Smooth muscle cell of the brain vasculature (primary cell): ENCODE results near the gene PDE9A.

ENCODE experiments used
- DNase-seq: peaks from one replicate; pipeline ENCODE4 v3.0.0-alpha.2; 2012; ENCODE audit warnings: low read depth, low spot score

Gene PDE9A

DNA sequence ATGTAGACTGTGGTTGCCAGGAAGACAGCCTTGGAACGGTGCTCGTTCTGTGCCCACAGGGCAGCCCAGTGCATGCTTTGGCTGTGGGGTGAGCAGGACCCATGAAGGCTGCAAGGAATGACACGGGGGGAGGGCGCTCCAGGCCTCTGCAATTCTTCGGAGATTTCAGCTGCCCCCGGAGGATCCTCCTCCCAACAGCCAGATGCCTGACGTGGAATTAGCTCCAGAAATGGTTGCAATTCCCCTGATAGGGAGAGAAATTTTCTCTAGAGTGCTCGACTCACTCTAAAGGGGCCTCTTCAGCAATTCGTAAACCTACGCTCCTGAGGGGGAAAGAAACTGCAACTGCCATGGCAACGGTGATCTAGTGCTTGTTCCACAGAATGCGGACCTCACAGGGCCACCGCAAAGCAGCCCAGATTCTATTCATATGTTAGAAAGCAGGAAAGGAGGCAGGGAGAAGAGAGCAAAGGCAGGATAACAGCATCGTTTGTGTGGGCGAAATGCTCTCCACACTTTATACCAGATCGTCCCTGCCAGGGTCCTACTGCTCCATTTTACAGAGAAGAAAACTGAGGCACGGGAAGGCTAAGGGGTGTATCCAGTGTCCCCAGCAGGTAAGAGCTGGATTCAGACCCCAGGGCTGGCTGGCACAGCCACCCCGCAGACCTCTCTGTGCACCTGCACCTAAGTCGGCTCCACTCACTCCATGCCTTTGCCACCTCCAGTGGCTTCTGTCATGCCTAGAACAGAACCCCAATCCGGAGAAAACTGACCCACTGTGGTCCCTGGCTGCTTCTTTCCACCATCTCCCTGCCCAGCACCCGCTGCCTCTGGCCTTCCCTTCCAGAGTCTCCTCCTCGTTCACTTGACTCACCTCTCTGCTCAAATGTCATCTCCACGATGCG is 11.9 kb upstream of the PDE9A start:
- DNase-seq = no peak

DNA sequence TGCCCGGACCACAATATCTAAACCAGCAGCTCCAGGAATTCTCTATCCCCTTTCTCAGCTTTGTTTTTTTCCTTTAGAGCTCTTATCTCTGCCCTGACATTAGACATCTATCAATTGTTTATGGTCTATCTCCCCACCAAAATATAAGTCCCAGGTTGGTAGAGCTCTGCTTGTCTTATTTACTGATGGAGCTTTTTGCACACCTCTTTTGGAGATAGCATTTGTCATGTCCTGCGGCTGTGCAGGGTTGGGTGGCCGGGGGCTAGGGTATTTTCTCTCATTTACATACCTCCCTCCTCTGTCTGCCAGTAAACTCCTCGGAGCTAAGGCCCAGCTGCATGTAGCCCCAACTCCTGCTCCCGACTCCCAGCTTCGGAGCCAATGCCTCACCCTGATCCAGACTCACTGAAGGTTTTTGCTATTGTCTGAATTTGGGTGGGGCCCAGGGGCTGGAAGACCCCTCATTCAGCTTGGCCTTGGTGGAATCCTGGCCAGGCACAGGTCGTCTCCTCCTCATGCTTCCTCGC is 11.1 kb upstream of the PDE9A start:
- no peak for DNase-seq

DNA sequence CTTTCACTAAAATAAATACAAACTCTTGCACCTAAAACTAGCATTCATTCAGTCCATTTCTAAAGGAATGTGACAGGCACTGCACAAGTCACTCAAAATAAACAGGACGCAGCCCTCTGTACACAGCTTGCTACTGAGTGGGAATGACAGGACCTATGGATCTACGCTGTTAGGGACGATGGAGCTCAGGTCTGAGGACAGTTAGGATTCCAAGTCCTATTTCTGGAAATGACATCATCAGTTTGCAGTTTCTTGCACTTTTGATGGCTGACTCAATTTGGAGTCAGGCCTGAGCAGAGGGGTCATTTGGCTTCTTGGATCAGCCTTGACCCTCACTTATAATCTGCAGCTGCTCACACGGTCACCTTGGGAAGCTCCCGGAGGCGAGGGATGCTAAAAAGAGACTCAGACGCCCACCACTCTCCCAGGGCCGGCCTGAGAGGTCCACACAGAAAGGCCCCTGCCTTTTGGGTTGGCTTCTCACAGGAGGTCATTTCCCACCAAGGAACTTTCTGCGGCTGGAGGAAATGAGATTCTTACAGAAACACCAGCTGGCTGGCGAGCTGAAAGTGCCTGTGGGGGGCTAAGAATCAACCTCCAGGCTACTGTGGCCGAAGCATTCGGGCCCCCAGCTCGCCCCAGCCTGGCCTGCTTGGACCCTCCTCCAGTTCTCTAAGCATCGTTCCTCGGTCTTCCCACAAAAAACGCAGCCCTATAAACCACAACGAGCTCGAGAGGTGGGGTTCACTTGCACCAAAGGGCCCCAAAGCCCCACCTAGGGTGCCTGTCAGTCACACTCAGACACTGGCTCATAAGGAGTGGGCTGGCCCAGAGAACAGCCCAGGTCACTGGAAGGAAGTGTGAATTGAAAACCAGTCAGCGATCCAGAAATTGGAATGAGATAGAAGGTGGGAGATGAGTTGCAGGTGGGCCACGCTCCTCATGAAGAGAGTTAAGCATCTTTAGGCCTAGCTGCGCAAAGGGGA is 8.9 kb upstream of the PDE9A start:
- no peak for DNase-seq

DNA sequence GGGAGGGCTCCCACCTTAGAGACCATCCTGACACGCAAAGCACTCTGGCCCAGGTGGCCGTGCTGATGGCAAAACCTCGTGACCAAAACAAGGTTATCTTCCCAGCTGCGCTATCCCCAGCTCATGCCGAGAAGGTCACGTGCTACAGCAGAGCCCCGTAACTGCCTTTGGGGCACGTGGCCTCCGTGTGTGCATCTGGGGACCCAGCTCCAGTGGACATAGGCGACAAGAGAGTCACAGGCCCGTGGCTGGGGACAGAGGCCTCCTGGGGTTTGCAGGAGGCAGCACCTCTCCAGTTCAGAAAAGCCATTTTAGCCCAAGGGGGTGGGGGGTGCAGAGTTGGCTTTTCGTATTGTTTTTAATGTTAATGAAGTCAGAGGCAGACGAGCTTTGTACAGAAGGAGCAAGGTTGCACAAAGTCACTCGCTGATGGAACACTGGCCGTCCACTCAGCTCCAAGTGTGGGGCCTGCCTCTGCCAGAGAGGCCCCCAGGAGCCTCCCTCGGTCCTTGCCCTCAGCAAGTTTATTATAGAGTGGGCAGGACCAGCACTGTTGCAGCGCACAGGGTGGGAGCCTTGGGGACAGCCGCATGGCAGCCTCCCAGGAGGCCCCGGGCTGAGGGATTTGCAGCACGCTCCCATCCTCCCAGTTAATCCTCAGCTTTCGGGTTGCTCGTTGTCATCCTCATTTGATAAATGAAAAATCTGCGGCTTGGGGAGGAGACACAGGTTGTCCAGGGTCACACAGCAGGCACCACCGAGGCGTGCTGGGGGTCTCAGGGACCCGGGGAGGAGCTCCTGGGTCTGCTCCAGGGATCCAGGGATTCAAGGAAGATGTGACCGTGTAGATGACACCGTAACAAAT is 8.0 kb upstream of the PDE9A start:
- no peak for DNase-seq

DNA sequence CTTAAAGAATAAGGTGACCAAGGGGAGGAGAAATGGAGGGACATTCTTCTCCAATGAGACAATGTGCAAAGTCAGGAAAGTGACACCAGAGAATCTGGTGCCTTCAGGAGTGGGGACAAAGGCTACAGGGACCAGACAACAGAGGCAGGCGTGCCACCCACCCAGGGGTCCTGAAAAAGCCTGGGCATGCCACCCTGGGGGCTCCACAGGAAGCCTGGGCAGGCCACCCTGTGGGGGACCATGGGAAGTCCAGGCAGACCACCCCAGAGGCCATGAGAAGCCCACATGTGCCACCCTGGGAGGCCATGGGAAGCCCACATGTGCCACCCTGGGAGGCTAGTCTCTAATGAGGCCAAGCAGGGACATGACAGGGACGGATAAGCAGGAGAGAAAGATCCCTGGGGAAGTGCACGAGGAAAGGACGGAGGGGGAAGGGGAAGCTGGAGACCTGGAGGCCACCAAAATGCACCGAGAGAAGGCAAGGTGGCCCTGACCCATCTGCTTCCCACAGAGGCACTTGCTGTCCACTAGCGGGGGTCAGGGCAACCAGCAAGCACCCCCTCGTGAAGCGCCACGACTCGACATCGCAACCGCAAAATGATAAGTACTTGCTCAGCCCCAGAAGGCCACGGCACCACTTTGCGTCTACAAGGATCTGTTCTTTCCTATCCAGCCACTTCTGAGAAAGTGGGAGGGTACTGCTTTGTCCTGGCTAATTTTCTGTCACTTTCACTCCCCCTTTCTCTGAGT is 7.2 kb upstream of the PDE9A start:
- no peak for DNase-seq

DNA sequence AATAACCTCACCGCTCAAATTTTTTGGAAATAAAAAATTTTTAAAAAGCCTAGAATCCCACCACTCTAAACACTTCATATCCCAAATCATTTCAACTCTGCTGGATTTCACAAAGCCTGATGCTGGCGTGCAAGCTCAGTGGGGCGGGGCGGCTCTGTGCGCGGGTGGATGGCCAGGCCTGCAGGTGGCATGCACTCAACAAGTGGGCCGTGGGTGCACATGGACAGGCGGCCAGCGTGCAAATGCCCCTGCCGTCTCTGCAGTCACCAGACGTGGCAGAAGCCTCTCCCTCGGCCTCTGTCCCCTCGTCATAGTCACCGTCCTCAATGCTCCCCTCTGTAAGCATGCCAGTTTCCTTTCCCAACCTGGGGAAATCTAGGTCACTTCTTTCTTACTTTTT is 6.6 kb upstream of the PDE9A start:
- no peak for DNase-seq

DNA sequence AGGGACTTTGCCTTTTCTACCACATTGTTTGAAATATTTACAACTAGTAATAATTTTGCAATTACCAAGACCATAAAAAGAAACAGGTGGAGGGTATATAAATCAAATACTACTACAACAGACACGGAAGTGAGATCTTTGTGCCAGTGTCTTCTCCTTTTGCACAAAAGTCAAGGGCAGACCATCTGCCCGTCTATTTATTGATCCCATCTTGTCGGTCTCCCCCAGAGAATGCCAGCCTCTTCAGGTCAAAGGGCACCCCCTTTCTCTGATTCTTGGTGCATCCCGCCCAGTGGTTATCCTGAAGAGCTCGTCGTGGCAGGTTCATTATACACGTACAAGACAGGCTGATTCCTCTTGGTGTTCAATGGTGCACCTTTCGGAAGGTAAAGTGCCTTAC is 4.8 kb upstream of the PDE9A start:
- no peak for DNase-seq

DNA sequence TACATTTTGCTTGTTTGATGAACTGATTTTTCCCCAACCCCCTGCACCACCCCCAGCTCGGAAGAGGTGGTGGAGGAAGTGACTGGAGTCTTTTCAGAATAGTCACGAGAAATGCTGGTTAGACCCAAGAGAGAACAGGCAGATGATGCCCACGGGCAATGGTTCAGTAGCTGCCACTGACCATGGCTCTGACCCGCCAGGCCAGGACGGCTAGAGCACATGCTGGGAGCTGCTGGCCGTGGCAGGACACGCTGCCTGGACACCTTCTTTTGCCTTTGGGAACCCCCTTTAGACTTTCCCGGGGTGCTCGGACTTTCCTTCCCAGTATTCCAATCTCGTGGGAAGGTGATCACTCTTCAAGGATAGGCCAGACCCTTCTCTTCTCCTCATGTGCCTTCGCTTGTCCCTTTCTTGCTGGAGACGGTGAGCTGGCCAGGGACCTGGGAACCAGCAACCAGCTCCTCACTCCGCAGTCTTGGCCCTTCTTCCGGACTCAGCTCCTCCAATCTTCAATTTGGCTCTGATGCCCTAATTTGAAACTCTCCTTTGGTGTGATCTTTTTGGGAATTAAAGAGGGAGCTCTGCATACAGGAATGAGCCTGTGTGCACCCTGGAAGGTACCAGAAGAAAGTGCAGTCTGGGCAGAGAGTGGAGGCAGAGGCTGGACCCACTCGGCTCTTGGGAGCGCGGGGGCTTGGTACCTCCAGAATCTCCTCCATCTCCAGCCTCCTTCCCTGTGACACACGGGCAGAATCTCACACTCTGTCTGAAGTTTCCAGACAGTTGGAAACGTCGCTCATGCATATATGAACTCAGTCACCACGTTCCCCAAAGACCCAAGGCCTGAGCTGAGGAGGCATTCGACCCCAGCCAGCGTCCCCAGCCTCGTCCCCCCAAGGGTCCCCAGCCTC is 4.0 kb upstream of the PDE9A start:
- DNase-seq = no peak

DNA sequence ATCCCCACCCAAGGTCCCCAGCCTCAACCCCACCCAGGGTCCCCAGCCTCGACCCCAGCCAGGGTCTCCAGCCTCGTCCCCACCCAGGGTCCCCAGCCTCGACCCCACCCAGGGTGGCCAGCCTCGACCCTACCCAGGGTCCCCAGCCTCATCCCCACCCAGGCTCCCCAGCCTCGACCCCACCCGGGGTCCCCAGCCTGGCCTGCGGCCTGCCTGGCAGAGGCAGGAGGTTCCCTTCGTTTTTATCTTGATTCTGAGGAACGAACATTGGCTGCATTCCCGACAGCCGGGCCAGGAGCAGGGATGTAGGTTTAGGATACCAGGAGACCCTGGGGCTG is 3.4 kb upstream of the PDE9A start:
- no peak for DNase-seq

DNA sequence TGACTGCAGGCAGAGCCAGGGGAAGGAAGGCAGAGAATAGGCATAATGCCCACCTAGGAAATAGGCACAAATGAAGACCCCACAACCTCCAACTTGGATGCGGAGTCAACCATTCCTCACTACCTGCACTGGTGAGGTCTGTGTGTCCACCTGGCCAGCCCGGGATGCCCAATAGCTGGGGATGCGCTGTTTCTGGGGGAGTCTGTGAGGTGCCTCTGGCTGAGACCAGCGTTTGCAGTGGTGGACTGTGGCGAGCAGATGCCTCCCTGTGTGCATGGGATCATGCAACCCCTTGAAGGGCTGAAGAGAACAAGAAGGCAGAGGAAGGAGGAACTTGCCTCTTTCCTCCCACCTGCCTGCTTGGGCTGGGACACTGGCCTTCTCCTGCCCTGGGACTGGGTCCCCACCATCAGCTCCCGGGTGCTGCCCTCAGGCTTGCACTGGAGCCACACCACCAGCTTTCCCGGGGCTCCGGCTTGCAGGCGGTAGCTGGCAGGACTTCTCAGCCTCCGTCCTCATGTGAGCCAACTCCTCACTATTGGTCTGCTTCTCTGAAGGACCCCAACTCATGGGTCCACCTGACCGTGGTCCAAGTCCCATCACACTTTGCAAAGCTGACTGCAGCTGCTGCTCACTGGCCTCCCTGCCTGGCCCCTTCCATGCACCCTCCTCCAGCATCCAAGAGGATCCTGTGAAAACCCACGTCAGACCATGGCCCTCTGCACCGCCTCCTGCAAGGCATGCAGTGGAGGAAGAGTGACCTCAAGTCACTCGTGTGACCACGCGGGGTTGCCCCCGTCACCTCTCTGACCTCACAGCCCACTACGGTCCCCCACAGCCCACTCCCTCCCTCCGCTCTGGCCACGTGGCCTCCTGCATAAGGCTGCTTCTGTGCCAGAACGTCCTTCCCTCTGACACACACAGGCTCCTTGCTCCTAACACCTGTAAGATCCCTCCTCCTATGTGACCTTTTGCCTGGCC is 2.7 kb upstream of the PDE9A start:
- no peak for DNase-seq

DNA sequence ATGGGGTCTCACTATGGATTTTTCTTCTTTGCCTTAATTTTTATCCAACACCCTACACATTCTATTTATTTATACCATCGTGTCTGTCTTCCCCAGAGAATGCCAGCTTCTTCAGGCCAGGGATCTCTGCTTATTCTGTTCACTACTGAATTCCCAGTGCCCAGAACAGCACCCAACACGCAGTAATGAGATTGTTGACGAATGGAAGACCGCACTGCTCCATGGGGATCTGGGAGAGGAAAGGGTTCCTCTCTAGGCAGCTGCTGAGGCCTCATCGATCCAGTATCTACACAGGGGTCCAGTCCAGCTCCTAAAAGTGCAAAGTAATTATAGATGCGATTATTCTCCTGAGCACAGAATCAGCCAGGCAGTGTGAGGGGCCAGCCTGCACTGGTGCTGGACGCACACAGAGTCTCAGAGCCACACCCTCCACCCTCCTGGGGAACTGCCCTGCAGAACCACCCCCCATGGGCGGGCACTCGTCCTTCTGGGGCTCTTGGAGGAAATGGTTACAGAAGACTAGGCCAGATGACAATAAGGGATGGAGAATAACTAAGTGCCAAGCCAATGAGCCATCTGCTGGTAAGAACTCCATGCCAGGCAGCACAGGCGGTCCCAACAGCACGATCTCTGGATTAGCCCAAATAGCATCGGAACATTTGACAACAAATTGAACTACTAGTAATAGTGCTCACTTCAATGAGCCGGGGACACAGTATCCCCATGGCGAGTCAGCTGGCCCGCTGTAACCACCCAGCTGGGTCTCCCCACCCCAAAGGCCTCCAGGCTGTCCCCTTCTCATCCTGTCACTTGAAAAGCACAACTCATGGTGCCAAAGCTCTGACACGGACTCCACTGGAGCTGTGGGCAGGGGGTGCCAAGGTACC is 1.7 kb upstream of the PDE9A start:
- DNase-seq = no peak

DNA sequence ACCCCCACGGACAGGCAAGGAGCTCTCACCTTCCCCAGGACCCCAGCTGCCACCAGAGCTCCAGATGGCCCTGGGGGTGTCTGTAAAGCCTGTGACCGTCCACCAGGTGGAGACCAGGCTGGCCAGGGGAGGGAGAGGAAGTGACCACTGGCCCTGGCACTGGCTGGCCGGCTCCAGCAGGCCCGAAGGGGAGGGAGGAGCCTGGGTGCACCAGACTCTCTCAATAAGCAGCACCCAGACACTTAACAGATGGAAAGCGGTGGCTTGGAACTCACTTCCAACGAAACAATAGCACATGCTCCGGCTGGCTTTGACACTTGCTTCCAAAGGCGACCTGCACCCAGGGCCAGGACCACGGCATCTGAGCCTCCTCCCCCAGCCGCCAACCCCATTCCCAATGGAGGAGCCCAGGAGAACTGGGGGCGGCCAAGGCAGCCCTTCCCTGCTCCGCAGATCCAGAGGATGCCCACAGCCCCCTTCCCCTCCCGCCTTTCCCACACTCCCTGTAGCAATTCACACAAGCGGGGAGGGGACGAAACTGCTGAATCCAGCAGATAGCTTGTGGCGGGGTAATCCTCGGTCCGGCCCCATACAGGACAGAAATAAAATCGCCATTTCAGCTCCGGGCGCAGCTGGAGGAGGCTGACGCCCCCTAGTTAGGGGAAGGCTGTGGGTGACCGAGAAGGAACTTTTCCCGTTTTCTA is 742 bp upstream of the PDE9A start:
- DNase-seq = no peak

DNA sequence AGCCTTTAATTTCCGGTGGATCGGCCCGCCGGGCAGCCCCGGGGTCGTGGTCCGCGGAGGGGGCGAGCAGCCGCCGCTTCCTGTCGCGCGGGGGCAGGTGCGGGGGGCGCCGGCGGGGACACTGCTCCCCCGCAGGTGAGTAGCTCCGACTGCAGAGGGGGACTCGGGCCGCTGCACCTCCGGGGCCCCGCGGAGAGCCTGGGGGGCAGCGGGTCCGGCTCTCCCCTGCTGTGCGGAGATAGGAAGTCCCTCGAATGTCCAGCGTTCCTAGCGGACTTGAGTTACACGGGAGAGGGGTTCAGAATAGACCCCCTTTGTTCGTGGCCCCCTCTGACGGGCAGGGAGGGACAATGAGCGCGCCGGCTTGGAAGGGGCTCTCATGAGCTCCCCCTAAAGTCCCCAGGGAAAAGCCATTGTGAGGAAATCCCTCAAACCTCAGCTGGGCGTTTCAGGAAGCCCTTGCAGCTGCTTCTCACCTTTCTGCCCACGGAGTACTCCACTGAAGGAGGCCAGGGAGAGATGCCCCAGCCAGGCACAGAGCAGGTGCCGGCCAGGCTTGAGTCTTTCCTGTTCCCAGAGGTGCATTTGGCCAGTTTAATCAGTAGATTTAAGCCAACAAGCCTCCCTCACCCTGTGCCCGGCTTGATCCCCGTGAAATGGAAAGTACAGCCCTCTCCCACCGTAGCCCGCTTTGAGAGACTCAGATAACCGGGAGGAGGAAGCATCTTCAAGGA is 925 bp downstream of the PDE9A start:
- no peak for DNase-seq

DNA sequence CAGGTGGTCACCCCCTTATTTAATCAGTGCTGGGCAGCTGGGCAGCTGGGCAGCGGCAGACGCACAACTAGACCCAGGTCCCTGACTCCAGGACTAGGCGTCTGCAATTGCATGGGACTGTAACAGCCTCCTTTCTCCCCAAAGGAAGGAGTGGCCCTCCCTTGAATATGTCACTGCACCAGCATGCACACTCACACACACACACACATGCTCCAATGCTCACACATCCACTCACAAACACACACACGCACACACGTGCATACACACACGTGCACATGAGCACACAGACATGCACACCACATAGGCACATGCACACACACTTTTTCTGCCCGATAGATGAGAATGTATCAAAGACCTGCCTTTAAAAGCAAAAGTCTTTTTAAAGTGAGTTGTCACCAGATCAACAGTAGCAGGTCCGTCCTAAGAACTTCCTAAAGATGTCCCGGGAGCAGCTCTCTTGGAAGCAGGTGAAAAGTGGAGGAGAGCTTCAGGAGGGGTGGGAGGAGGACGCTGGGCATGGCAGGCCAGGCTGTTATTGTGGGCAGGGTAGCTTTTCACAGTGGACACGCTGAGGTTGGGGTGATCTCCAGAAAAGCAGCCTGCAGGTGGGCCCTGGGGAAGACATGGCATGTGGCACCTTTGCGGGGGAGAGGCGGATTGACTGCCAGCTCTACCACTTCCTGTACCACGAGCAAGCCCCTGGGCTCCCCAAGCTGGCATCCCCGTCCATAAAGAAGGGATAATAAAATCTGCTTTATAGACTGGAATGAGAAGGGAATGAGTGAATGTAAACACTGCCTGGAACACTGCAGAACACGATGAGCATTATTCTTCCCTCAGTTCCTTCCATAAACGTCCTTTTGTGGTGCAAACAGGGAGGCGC is 1.7 kb downstream of the PDE9A start:
- DNase-seq = no peak
